GM23338 (cell line): ENCODE results near the gene UQCR11. TPM values are rescaled to one million over a fixed set of nuclear protein-coding genes. Genes with fewer than 3 reads are reported as not detected.

Experiments used
- ATAC-seq: fragments of 200-7000 bp; cut with Tn5 transposase; 3 replicates; pipeline ENCODE4 v1.9.1; 2020
- DNase-seq: peaks from one replicate; pipeline ENCODE4 v3.0.0-alpha.2; 2015; ENCODE audit warnings: low spot score
- H2AFZ ChIP-seq: fragments of 200-600 bp; sonication (generic); 2 replicates; pipeline ENCODE4 v1.8.0; 2016; ENCODE audit warnings: antibody characterized with exemption, mild to moderate bottlenecking, moderate library complexity
- H3F3A ChIP-seq: fragments of 200-600 bp; sonication (generic); replicated peaks from 2 replicates; pipeline ENCODE4 v1.8.0; 2017; ENCODE audit warnings: antibody characterized with exemption, mixed run types, low read depth
- H3K27ac ChIP-seq: fragments of 200-600 bp; sonication (generic); 2 replicates; pipeline ENCODE4 v1.6.1; 2016; ENCODE audit warnings: low read depth
- H3K27me3 ChIP-seq: fragments of 200-600 bp; sonication (generic); 2 replicates; pipeline ENCODE4 v1.8.0; 2016; ENCODE audit warnings: mild to moderate bottlenecking, mixed run types, moderate library complexity; ENCODE audit not compliant: insufficient read depth
- H3K36me3 ChIP-seq: fragments of 200-600 bp; sonication (generic); 2 replicates; pipeline ENCODE4 v1.8.0; 2016; ENCODE audit warnings: mild to moderate bottlenecking; ENCODE audit not compliant: insufficient read depth
- H3K4me1 ChIP-seq: fragments of 200-600 bp; sonication (generic); 2 replicates; pipeline ENCODE4 v1.8.0; 2016; ENCODE audit warnings: mild to moderate bottlenecking, moderate library complexity; ENCODE audit not compliant: insufficient read depth
- H3K4me2 ChIP-seq: fragments of 200-600 bp; sonication (generic); 2 replicates; pipeline ENCODE4 v1.7.1; 2017; ENCODE audit warnings: mixed run types
- H3K4me3 ChIP-seq: fragments of 200-600 bp; sonication (generic); 2 replicates; pipeline ENCODE4 v1.6.1; 2016; ENCODE audit warnings: mixed run types
- H3K79me2 ChIP-seq: fragments of 200-600 bp; sonication (generic); replicated peaks from 2 replicates; pipeline ENCODE4 v1.8.0; 2017; ENCODE audit warnings: mild to moderate bottlenecking; ENCODE audit not compliant: insufficient read depth
- H3K9me2 ChIP-seq: fragments of 200-600 bp; sonication (generic); 2 replicates; pipeline ENCODE4 v1.8.0; 2017; ENCODE audit not compliant: insufficient read depth
- H4K20me1 ChIP-seq: fragments of 200-600 bp; sonication (generic); replicated peaks from 2 replicates; pipeline ENCODE4 v1.8.0; 2017; ENCODE audit warnings: mild to moderate bottlenecking; ENCODE audit not compliant: insufficient read depth
- H3K27ac Mint-ChIP-seq: 2 replicates; pipeline ENCODE4 v1.8.0; 2020; ENCODE audit warnings: inconsistent platforms, mild to moderate bottlenecking, moderate library complexity, mixed read lengths
- H3K27me3 Mint-ChIP-seq: 3 replicates; pipeline ENCODE4 v1.8.0; 2022; ENCODE audit warnings: low read depth, mild to moderate bottlenecking, moderate library complexity, mixed read lengths, inconsistent platforms; ENCODE audit not compliant: insufficient read depth, poor library complexity
- H3K36me3 Mint-ChIP-seq: 3 replicates; pipeline ENCODE4 v1.8.0; 2021; ENCODE audit warnings: low read depth, mild to moderate bottlenecking, inconsistent platforms, moderate library complexity, mixed read lengths
- H3K4me1 Mint-ChIP-seq: 3 replicates; pipeline ENCODE4 v1.8.0; 2020; ENCODE audit warnings: mild to moderate bottlenecking, inconsistent platforms, mixed read lengths
- H3K4me3 Mint-ChIP-seq: 3 replicates; pipeline ENCODE4 v1.8.0; 2021; ENCODE audit warnings: moderate library complexity, mild to moderate bottlenecking, inconsistent platforms, mixed read lengths
- H3K9me3 Mint-ChIP-seq: 3 replicates; pipeline ENCODE4 v1.8.0; 2020; ENCODE audit warnings: moderate library complexity, mild to moderate bottlenecking, inconsistent platforms, mixed read lengths
- CREB1 ChIP-seq: fragments of 250-450 bp; sonication (Bioruptor Pico); IDR thresholded peaks from 2 replicates; pipeline ENCODE4 v1.5.0; 2020; ENCODE audit warnings: low read depth, mild to moderate bottlenecking, moderate library complexity
- EZH2 ChIP-seq: fragments of 200-600 bp; sonication (generic); IDR thresholded peaks from one replicate; pipeline ENCODE4 v1.8.0; 2017; ENCODE audit warnings: antibody characterized with exemption, mild to moderate bottlenecking, low read depth; ENCODE audit not compliant: unreplicated experiment
- EZH2phosphoT487 ChIP-seq: fragments of 200-600 bp; sonication (generic); IDR thresholded peaks from one replicate; pipeline ENCODE4 v1.8.1; 2018; ENCODE audit warnings: antibody characterized with exemption; ENCODE audit not compliant: unreplicated experiment
- JUNB ChIP-seq: IDR thresholded peaks from one replicate; pipeline ENCODE4 v1.6.1; 2016; ENCODE audit warnings: antibody characterized with exemption; ENCODE audit not compliant: unreplicated experiment
- NANOG ChIP-seq: IDR thresholded peaks from 2 replicates; pipeline ENCODE4 v1.6.1; 2016; ENCODE audit warnings: antibody characterized with exemption, borderline replicate concordance
- POLR2AphosphoS5 ChIP-seq: IDR thresholded peaks from 2 replicates; pipeline ENCODE4 v1.6.1; 2016; ENCODE audit warnings: antibody characterized with exemption, low read depth
- STAT1 ChIP-seq: IDR thresholded peaks from one replicate; pipeline ENCODE4 v1.6.1; 2016; ENCODE audit warnings: antibody characterized with exemption; ENCODE audit not compliant: unreplicated experiment
- ZNF114 ChIP-seq: fragments of 250-450 bp; sonication (Bioruptor Pico); IDR thresholded peaks from 2 replicates; pipeline ENCODE4 v1.5.0; 2020; ENCODE audit warnings: mild to moderate bottlenecking, moderate library complexity
- ZNF331 ChIP-seq: fragments of 250-450 bp; sonication (Bioruptor Pico); IDR thresholded peaks from 2 replicates; pipeline ENCODE4 v1.5.0; 2020; ENCODE audit warnings: low read depth, mild to moderate bottlenecking, moderate library complexity
- polyA plus RNA-seq: library from polyadenylated mRNA; unstranded; fragments of >200 nt; fragmentation: Nextera tagmentation; extraction: Ambion mirVana; gene quantifications from 2 replicates; pipeline ENCODE4 v1.2.1, GENCODE V29; 2016
- total RNA-seq: library from RNA; depleted of rRNA; stranded (reverse); fragments of >200 nt; shearing (Covaris generic); gene quantifications from 2 replicates; pipeline ENCODE4 v1.2.3, GENCODE V29; 2014
- TF ChIP-seq, protein P1 (sequence below): IDR thresholded peaks from one replicate; pipeline ENCODE4 v1.6.1; 2018; ENCODE audit warnings: antibody characterized with exemption; ENCODE audit not compliant: unreplicated experiment
- TF ChIP-seq, protein P2 (sequence below): IDR thresholded peaks from 2 replicates; pipeline ENCODE4 v1.6.1; 2016; ENCODE audit warnings: antibody characterized with exemption
- TF ChIP-seq, protein P3 (sequence below), 2 experiments: fragments of 200-600 bp in 1 of 2; sonication (generic) in 1 of 2; conservative IDR thresholded peaks; 2 replicates each; pipeline versions ENCODE4 v1.5.1 to v1.6.1; 2016 to 2017; ENCODE audit warnings: antibody characterized with exemption in 2 of 2, low read depth in 2 of 2, mild to moderate bottlenecking in 2 of 2, moderate library complexity in 1 of 2
- TF ChIP-seq, protein P4 (sequence below): fragments of 250-450 bp; sonication (Bioruptor Pico); IDR thresholded peaks from 2 replicates; pipeline ENCODE4 v1.5.0; 2020; ENCODE audit warnings: mild to moderate bottlenecking, moderate library complexity

Gene UQCR11
- total and polyA plus RNA-seq, 2 experiments from 2014 or later, result 46.4 to 413 TPM

DNA sequence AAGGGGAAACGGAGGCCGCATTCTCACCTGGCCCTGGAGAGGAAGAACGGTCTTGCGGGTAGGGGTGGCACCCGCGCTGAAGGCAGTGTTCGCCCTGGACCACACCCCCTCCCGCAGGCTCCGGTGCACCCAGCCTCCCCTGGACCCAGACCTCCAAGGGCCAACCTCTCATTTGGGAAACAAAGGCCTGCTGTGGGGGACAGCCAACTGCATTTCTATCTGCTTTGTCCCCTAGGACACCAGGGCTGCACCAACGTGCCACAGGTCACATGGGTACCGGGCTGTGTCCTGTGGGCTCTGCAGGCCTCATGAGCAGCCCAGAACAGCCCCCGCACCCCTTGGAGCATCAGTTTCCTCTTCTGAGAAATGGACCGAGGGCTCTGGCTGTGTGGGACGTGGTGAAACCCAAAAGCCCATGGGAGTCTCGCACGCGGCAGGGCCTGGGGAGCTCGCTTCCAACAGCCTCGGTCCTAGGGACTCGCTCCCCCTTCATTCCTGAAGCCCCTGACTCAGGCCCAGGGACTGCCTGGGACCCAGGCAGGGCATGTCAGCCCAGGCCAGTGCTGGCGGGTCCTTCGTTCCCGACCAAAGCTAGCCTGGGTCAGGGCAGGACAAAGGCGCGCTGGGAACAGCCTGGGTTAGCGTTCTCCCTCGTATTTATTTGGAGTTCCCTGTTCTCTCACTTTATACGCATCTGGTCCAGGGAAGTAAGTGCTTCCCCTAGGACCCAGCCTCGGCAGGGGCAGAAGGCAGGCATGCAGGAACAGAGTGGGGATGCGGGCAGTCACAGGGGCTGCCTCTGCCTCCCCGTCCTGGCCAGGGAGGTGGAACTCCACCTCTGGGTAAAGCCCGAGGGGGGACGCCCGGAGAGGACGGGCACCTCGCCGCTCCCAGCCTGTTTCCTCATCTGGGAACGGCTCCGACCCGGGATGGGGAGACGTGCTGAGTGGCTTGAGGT is 42.5 kb upstream of the UQCR11 start:
- Mint-ChIP-seq H3K9me3 (peaks cover 3% of the 10 kb centered on the region; the same call in 1 of the 3 replicates), H3K27me3 (peaks cover 22% of the 10 kb centered on the region), H3K4me3 (no peak overlapping the region), H3K27ac (no peak overlapping the region), H3K4me1 (peaks cover 14% of the 10 kb centered on the region; the same call in 2 of the 3 replicates), H3K36me3 (peaks cover 62% of the 10 kb centered on the region)
- Histone ChIP-seq H3K4me2 (no peak overlapping the region), H2AFZ (no peak overlapping the region), H4K20me1 (peaks cover 11% of the 10 kb centered on the region), H3F3A (peaks cover 7% of the 10 kb centered on the region; the same call in 1 of the 2 replicates), H3K27ac (no peak overlapping the region; the same call in 1 of the 2 replicates), H3K36me3 (peaks cover 13% of the 10 kb centered on the region; the same call in 1 of the 2 replicates), H3K27me3 (no peaks in the 10 kb centered on the region), H3K9me2 (no peaks in the 10 kb centered on the region), H3K79me2 (peaks cover 69% of the 10 kb centered on the region), H3K4me1 (peaks cover 10% of the 10 kb centered on the region), H3K4me3 (no peak overlapping the region)
- TF ChIP-seq CREB1 (no peak), EZH2phosphoT487 (no peak), ZNF331 (CRISPR knock-in tag) (no peak), STAT1 (no peak), EZH2 (no peak), JUNB (no peak), NANOG (no peak), ZNF114 (CRISPR knock-in tag) (no peak), POLR2AphosphoS5 (no peak)
- TF ChIP-seq, protein P1, sequence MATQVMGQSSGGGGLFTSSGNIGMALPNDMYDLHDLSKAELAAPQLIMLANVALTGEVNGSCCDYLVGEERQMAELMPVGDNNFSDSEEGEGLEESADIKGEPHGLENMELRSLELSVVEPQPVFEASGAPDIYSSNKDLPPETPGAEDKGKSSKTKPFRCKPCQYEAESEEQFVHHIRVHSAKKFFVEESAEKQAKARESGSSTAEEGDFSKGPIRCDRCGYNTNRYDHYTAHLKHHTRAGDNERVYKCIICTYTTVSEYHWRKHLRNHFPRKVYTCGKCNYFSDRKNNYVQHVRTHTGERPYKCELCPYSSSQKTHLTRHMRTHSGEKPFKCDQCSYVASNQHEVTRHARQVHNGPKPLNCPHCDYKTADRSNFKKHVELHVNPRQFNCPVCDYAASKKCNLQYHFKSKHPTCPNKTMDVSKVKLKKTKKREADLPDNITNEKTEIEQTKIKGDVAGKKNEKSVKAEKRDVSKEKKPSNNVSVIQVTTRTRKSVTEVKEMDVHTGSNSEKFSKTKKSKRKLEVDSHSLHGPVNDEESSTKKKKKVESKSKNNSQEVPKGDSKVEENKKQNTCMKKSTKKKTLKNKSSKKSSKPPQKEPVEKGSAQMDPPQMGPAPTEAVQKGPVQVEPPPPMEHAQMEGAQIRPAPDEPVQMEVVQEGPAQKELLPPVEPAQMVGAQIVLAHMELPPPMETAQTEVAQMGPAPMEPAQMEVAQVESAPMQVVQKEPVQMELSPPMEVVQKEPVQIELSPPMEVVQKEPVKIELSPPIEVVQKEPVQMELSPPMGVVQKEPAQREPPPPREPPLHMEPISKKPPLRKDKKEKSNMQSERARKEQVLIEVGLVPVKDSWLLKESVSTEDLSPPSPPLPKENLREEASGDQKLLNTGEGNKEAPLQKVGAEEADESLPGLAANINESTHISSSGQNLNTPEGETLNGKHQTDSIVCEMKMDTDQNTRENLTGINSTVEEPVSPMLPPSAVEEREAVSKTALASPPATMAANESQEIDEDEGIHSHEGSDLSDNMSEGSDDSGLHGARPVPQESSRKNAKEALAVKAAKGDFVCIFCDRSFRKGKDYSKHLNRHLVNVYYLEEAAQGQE, result no peak
- TF ChIP-seq, protein P2, sequence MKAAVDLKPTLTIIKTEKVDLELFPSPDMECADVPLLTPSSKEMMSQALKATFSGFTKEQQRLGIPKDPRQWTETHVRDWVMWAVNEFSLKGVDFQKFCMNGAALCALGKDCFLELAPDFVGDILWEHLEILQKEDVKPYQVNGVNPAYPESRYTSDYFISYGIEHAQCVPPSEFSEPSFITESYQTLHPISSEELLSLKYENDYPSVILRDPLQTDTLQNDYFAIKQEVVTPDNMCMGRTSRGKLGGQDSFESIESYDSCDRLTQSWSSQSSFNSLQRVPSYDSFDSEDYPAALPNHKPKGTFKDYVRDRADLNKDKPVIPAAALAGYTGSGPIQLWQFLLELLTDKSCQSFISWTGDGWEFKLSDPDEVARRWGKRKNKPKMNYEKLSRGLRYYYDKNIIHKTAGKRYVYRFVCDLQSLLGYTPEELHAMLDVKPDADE, result no peak
- TF ChIP-seq, protein P3, sequence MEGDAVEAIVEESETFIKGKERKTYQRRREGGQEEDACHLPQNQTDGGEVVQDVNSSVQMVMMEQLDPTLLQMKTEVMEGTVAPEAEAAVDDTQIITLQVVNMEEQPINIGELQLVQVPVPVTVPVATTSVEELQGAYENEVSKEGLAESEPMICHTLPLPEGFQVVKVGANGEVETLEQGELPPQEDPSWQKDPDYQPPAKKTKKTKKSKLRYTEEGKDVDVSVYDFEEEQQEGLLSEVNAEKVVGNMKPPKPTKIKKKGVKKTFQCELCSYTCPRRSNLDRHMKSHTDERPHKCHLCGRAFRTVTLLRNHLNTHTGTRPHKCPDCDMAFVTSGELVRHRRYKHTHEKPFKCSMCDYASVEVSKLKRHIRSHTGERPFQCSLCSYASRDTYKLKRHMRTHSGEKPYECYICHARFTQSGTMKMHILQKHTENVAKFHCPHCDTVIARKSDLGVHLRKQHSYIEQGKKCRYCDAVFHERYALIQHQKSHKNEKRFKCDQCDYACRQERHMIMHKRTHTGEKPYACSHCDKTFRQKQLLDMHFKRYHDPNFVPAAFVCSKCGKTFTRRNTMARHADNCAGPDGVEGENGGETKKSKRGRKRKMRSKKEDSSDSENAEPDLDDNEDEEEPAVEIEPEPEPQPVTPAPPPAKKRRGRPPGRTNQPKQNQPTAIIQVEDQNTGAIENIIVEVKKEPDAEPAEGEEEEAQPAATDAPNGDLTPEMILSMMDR (conservative IDR thresholded peaks at IDR 0.05; ENCODE audit: low read depth in 2 of 2), result no peak
- TF ChIP-seq, protein P4, sequence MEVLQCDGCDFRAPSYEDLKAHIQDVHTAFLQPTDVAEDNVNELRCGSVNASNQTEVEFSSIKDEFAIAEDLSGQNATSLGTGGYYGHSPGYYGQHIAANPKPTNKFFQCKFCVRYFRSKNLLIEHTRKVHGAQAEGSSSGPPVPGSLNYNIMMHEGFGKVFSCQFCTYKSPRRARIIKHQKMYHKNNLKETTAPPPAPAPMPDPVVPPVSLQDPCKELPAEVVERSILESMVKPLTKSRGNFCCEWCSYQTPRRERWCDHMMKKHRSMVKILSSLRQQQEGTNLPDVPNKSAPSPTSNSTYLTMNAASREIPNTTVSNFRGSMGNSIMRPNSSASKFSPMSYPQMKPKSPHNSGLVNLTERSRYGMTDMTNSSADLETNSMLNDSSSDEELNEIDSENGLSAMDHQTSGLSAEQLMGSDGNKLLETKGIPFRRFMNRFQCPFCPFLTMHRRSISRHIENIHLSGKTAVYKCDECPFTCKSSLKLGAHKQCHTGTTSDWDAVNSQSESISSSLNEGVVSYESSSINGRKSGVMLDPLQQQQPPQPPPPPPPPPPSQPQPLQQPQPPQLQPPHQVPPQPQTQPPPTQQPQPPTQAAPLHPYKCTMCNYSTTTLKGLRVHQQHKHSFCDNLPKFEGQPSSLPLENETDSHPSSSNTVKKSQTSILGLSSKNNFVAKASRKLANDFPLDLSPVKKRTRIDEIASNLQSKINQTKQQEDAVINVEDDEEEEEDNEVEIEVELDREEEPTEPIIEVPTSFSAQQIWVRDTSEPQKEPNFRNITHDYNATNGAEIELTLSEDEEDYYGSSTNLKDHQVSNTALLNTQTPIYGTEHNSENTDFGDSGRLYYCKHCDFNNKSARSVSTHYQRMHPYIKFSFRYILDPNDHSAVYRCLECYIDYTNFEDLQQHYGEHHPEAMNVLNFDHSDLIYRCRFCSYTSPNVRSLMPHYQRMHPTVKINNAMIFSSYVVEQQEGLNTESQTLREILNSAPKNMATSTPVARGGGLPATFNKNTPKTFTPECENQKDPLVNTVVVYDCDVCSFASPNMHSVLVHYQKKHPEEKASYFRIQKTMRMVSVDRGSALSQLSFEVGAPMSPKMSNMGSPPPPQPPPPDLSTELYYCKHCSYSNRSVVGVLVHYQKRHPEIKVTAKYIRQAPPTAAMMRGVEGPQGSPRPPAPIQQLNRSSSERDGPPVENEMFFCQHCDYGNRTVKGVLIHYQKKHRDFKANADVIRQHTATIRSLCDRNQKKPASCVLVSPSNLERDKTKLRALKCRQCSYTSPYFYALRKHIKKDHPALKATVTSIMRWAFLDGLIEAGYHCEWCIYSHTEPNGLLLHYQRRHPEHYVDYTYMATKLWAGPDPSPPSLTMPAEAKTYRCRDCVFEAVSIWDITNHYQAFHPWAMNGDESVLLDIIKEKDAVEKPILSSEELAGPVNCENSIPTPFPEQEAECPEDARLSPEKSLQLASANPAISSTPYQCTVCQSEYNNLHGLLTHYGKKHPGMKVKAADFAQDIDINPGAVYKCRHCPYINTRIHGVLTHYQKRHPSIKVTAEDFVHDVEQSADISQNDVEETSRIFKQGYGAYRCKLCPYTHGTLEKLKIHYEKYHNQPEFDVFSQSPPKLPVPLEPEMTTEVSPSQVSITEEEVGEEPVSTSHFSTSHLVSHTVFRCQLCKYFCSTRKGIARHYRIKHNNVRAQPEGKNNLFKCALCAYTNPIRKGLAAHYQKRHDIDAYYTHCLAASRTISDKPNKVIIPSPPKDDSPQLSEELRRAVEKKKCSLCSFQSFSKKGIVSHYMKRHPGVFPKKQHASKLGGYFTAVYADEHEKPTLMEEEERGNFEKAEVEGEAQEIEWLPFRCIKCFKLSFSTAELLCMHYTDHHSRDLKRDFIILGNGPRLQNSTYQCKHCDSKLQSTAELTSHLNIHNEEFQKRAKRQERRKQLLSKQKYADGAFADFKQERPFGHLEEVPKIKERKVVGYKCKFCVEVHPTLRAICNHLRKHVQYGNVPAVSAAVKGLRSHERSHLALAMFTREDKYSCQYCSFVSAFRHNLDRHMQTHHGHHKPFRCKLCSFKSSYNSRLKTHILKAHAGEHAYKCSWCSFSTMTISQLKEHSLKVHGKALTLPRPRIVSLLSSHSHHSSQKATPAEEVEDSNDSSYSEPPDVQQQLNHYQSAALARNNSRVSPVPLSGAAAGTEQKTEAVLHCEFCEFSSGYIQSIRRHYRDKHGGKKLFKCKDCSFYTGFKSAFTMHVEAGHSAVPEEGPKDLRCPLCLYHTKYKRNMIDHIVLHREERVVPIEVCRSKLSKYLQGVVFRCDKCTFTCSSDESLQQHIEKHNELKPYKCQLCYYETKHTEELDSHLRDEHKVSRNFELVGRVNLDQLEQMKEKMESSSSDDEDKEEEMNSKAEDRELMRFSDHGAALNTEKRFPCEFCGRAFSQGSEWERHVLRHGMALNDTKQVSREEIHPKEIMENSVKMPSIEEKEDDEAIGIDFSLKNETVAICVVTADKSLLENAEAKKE (CRISPR knock-in tag), result no peak
- ATAC-seq (no peak), DNase-seq (no peak)
